ENCODE data around the gene STYX.
A peak's percentile ranks its signal among the peaks of the same experiment; 100 is the strongest.
"Not testable (repeated sequence)": the region's sequence is repeated elsewhere in the genome, so short reads cannot be mapped to it uniquely, and the experiment has no call there.

The STYX gene

GRCh38 chr14:52729925-52730708 is at the start of gene STYX:
STYX (plus strand) TSS chr14:52730166; CDS start chr14:52730475, 309 bp downstream.
- DNase-seq: peak; percentile 97

DNA sequence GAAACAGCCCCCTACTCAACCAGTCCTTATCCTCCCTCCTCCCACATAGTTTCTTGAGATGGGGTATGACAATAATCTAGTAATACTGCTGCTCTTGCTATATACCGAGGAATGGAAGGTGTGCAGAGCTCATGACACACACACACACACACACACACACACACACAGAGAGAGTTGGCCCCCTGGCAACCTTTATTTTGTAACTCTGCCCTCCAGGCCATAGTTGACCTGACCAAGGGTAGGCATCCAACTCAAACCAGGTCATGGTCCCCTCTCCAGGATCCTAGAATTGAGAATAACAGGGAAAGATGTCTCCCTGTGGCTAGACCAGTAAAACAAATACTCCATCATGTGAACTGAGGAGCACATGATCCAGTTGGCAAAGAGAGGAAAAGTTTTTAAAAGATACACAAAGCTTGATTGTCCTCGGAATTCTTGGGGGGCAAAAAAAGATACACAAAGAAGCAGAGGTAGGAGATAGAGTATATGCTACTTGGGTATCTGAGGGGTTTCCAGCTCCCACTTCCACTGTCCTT is 45.9 kb upstream of the STYX start:
- DNase-seq: no peak

GRCh38 chr14:52686176-52686575 is 43.8 kb upstream of the STYX start:
- no peak for DNase-seq

DNA sequence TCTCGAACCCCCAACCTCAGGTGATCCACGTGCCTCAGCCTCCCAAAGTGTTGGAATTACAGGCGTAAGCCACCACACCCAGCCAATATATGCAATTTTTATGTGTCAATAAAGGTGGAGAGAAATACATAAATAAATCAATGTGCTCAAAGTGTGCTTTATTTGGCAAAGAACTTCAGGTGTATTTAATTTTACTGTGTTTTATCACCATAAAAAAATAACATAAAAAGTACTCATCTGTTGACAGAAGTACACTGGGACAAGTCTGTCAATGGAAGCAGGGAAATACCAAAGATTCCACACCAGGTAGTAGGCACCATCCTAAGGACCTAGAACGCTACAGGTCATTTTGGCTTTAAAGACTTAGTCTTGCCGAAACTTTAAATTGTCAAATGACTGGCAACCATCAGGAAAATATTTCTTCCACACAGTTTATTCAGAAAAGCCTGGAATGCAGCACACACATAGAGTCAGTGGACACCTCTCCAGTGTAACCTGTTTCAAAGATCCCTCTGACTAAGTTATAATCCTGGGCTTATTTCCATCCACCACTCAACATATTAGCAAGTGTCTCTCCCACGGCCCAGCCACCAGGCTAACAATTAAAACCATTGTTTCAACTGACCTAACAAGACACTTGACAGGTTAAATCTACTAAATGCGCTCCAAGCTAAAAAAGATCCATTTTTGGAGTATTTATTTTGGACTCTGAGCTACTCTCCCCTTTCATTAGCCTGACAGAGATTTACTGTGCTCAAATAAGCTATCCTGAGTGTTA is 38.8 kb upstream of the STYX start:
- DNase-seq: no peak

GRCh38 chr14:52692248-52692962 is 37.6 kb upstream of the STYX start:
- DNase-seq: peak; percentile 36

DNA sequence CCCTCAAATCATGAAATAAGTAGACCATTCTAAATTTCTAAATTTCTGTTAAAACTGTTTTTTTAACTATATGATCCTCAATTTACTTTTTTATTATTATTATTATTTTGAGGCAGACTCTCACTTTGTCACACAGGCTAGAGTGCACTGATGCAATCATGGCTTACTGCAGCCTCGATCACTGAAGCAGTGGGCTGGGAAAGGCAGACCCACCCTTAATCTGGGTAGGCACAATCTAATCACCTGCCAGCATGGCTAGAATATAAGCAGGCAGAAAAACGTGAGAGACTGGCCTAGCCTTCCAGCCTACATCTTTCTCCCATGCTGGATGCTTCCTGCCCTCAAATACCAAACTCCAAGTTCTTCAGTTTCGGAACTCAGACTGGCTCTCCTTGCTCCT is 36.9 kb upstream of the STYX start:
- DNase-seq: no peak

DNA sequence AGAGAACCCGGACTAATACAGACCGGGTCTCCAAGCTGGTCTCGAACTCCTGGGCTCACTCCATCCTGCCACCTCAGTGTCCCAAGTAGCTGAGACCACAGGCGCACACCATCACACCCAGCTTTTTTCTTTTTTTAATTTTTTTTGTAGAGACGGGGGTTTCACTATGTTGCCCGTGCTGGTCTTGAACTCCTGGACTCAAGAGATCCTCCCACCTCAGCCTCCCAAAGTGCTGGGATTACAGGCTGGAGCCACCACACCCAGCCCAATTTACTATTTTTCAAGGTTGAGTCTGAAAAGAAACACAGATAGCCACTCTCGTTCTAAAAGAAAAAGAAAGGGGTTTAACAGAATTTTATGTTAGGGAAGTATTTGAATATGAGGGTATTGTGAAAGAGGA is 36.4 kb upstream of the STYX start:
- no peak for DNase-seq

- DNase-seq: peak; percentile 71
Measured at GRCh38 chr14:52694761-52695480, 35.0 kb upstream of the STYX start.

GRCh38 chr14:52695481-52696091 is 34.4 kb upstream of the STYX start, which contains the start of gene ERO1A:
ERO1A (minus strand) TSS chr14:52695558; CDS start chr14:52695481, 77 bp downstream.
- peak; percentile 67 for DNase-seq

DNA sequence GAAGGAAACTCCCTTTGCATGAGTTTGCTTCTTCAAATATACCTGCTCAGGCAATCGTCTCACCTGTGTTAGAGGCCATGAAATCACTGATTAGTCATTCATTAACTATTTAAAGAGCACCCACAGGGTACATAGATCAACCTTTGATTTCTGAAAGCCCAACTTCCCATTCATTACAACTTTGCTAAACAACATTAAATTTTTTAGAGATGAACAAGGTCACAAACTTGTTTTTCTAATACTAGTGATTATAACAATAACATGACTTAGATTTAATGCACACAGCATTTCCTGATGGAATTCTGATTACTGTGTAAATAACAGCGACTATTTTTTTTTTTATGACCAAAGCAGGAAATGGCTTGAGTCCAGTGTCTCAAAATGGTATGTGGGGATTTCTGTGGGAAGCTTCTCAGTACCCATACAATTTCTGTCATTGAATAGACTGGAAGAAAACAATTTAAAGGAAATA is 29.2 kb upstream of the STYX start:
- no peak for DNase-seq

DNA sequence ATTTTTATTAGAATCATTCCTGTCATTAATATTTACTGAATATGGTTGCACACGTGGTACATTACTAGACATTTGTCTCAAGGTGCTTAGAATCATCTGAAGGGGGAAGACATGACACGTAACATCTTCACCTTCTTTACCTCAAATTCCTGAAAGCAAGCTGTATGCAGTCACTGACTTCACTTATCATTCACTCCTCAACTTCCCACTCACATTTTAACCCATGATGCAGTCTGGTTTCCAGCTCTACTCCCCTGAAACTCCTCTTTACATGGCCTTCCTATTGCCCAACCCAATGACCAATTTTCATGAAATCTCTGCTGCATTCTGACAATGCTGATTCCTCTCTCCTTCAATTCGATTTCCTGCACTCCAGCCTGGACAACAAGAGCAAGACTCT is 28.7 kb upstream of the STYX start:
- DNase-seq: no peak

DNA sequence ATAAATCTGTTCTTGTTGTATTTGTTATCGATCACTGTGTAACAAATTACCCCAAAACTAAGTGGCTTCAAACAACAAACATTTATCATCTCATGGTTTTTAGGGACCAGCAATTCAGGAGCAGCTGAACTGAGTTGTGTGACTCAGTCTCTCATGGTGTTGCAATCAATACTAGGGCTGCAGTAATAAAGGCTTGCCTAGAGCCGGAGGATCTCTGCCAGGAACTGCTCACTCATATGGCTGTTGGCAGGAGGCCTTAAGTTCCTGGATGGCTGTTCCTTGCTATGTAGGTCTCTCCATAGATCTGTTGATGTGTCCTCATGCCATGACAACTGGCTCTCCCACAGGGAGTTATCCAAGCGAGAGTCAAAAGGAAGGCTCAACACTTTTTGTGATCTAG is 26.7 kb upstream of the STYX start:
- no peak for DNase-seq

DNA sequence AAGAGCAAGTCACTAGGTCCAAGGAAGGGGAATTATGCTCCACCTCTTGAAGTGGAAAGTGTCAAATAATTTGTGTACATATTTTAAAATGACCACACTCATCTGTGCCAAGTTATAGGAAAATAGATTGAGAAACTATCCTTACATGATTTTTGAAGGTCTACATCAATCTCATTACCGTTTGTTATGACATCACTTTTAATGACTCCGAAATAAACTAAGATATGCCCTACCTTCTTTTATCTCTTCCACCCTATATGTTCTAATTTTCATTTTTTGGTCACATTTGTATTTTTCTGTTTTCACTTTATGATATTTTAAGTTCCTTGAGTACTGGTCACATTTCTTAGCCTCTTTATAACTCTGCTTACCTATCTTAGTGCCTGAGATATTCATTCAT is 26.3 kb upstream of the STYX start:
- no peak for DNase-seq

DNA sequence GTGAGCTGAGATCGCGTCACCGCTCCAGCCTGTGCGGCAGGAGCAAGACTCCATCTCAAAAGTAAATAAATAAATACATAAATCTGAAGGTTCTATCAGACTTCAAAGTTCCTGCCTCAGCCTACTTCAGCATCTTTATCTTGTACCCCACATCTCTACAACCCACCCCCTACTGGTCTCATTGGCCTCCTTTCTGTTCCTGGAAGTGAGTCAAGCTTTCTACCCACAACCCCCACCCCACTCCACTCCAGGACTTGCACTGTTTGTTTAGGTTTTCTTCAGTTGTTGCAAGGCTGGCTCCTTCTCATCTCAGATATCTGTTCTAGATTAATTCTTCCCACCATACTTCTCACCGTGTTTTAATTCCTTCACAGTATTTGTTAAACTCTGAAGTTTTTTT is 23.7 kb upstream of the STYX start:
- DNase-seq: peak; percentile 59

- DNase-seq: peak; percentile 94
Measured at GRCh38 chr14:52706724-52707706, 23.0 kb upstream of the STYX start, which contains the start of gene PSMC6. PSMC6 (plus strand) TSS chr14:52707200; CDS start chr14:52707220, 20 bp downstream.

DNA sequence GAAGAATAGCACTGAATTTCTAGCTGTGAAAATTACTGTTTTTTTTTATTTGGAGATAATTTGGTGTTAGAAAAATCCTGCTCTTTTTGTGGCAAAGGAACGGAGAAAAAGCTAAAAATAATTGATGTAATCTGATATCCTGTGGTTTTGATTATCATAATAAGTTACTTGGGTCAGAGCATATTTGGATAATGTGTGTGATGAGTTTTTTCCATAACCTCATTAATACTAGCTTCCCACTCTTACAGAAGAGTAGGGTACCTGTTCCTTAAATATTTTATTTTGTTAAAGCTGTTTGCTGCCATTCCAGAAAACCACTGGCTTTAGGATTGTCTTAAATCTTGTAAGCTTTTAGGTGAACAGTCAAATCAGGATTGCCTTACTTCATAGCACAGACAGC is 18.3 kb upstream of the STYX start:
- DNase-seq: no peak

GRCh38 chr14:52716155-52716554 is 13.8 kb upstream of the STYX start:
- no peak for DNase-seq

DNA sequence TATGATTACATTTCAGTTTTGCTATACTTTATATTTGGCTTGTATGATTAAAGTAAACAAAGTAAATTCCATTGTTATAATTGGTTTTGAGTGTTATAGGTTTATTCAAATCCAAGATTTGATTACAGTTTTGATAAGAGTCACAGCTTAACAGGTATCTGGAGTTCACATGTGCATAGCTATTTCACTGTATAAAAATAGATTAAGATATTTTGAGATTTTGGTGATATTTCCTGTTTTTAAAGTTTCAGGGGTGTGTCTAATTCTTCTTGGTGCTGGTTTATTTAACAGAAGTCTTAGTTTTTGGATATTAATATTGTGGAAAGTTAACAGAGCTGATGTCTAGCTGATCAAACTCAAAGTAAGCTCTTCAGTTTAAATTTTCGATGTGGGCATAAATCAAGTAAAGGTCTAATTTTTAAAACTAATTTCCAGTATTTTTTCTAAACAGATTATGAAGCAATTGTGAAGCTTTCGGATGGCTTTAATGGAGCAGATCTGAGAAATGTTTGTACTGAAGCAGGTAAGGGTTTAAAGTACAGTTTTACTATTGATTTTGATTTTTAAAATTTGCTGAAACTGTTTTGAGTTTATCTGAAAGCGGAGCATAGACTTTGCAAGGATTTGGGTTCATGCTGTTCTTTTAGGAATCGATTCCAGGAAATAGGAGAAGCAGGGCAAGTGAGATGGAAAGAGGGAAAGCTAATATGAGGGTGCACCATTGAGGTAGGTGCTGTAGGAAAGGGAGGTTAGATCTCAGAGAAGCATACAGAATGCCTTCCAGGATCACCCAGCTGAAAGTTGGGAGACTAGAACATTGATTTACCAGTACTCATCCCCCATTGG is 6.2 kb upstream of the STYX start:
- DNase-seq: no peak

- no peak for DNase-seq
Measured at GRCh38 chr14:52724360-52724644, 5.7 kb upstream of the STYX start.

DNA sequence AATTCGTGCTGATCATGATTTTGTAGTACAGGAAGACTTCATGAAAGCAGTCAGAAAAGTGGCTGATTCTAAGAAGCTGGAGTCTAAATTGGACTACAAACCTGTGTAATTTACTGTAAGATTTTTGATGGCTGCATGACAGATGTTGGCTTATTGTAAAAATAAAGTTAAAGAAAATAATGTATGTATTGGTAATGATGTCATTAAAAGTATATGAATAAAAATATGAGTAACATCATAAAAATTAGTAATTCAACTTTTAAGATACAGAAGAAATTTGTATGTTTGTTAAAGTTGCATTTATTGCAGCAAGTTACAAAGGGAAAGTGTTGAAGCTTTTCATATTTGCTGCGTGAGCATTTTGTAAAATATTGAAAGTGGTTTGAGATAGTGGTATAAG is 2.5 kb upstream of the STYX start:
- DNase-seq: not testable (repeated sequence)
